GM19351 (cell line): ENCODE data around the gene HK1.
"Not testable (repeated sequence)": the region's sequence is repeated elsewhere in the genome, so short reads cannot be mapped to it uniquely, and the experiment has no call there.

Source experiments
- ATAC-seq: cut with Tn5 transposase; IDR thresholded peaks from one replicate; pipeline ENCODE4 v1.9.1; 2021; ENCODE audit warnings: mild to moderate bottlenecking, moderate library complexity; ENCODE audit not compliant: unreplicated experiment

Gene HK1

GRCh38 chr10:69278446-69278963 is at the start of gene HK1:
Gene HK1 (plus strand): TSS chr10:69278496.
- ATAC-seq, result no peak

GRCh38 chr10:69229616-69229916 is 48.7 kb upstream of the HK1 start:
- no peak for ATAC-seq

- no peak for ATAC-seq
These were observed 48.2 kb upstream of the HK1 start for GRCh38 chr10:69230128-69230527.

GRCh38 chr10:69232252-69232651 is 46.0 kb upstream of the HK1 start:
- ATAC-seq, result no peak

GRCh38 chr10:69232736-69233480 is 45.4 kb upstream of the HK1 start:
- ATAC-seq, result no peak

- no peak for ATAC-seq
These were observed 43.8 kb upstream of the HK1 start for GRCh38 chr10:69234447-69234846.

- ATAC-seq, result peak; percentile 93
These were observed 40.7 kb upstream of the HK1 start for GRCh38 chr10:69237528-69238159.

- no peak for ATAC-seq
These were observed 39.2 kb upstream of the HK1 start for GRCh38 chr10:69239136-69239535.

GRCh38 chr10:69239816-69240434 is 38.4 kb upstream of the HK1 start:
- no peak for ATAC-seq

GRCh38 chr10:69240455-69240854 is 37.8 kb upstream of the HK1 start:
- ATAC-seq, result no peak

GRCh38 chr10:69241575-69241974 is 36.7 kb upstream of the HK1 start:
- ATAC-seq, result no peak

GRCh38 chr10:69242040-69242851 is 36.0 kb upstream of the HK1 start:
- ATAC-seq, result no peak

GRCh38 chr10:69242852-69243212 is 35.5 kb upstream of the HK1 start:
- ATAC-seq, result no peak

GRCh38 chr10:69243817-69244216 is 34.5 kb upstream of the HK1 start:
- ATAC-seq, result no peak

- no peak for ATAC-seq
These were observed 32.3 kb upstream of the HK1 start for GRCh38 chr10:69246036-69246435.

- no peak for ATAC-seq
These were observed 31.5 kb upstream of the HK1 start for GRCh38 chr10:69246581-69247312.

- ATAC-seq, result no peak
These were observed 31.0 kb upstream of the HK1 start for GRCh38 chr10:69247313-69247710.

- ATAC-seq, result no peak
These were observed 30.1 kb upstream of the HK1 start for GRCh38 chr10:69248117-69248730.

- no peak for ATAC-seq
These were observed 28.3 kb upstream of the HK1 start for GRCh38 chr10:69250041-69250440.

GRCh38 chr10:69251417-69251816 is 26.9 kb upstream of the HK1 start:
- not testable (repeated sequence) for ATAC-seq
